SK-N-MC (cell line): Measurements from ENCODE around the gene C20orf96.

Experiments used
- EZH2 ChIP-seq: fragments of 200-600 bp; sonication (generic); IDR thresholded peaks from one replicate; pipeline ENCODE4 v1.6.1; 2017; ENCODE audit warnings: antibody characterized with exemption
- POLR2AphosphoS5 ChIP-seq: IDR thresholded peaks from 2 replicates; pipeline ENCODE4 v1.6.1; 2012; ENCODE audit warnings: mild to moderate bottlenecking, low read depth, low read length, borderline replicate concordance

- TF ChIP-seq EZH2 (no peak), POLR2AphosphoS5 (0 out of 2 replicates have a peak, but pooled peaks have one; percentile 13)
Observed at GRCh38 chr20:328027-328974, 37.8 kb upstream of the C20orf96 start.
